Fibroblast of pulmonary artery (primary cell): Measurements from ENCODE around the gene PDE4D.
A peak's percentile ranks its signal among the peaks of the same experiment; 100 is the strongest.

Experiments used
- DNase-seq: peaks from one replicate; pipeline ENCODE4 v3.0.0-alpha.2; 2010; ENCODE audit warnings: low read depth
- H3K4me3 ChIP-seq: replicated peaks from 2 replicates; pipeline ENCODE4 v1.5.1; 2011; ENCODE audit warnings: low read depth, mild to moderate bottlenecking, control low read depth, low read length, moderate library complexity
- TF ChIP-seq, protein P1 (sequence below): IDR thresholded peaks from 2 replicates; pipeline ENCODE4 v1.5.1; 2011; ENCODE audit warnings: mild to moderate bottlenecking, control low read depth, low read length, inconsistent platforms; ENCODE audit errors: missing control alignments

Gene PDE4D

DNA sequence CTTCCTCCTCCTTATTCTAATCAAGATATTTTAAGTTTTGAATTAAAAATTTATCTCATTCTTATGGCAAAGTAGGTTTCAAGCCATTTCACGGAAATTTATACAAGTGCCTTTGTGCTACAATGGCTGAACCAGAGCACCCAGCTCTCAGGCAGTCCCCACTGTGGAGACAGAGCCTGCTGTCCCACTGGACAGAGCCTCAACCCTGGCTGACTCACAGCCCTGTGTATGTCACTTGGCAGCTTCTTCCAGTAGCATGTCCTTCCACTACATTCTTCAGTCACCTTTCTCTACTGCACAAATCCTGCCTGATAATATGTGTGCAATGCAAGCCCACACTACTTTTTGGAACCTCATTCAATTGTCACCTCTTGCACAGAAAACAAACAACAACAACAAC, 253.1 kb downstream of the PDE4D start:
- DNase-seq: peak; percentile 16
- H3K4me3 ChIP-seq: no peak overlapping the region
- TF ChIP-seq, protein P1, sequence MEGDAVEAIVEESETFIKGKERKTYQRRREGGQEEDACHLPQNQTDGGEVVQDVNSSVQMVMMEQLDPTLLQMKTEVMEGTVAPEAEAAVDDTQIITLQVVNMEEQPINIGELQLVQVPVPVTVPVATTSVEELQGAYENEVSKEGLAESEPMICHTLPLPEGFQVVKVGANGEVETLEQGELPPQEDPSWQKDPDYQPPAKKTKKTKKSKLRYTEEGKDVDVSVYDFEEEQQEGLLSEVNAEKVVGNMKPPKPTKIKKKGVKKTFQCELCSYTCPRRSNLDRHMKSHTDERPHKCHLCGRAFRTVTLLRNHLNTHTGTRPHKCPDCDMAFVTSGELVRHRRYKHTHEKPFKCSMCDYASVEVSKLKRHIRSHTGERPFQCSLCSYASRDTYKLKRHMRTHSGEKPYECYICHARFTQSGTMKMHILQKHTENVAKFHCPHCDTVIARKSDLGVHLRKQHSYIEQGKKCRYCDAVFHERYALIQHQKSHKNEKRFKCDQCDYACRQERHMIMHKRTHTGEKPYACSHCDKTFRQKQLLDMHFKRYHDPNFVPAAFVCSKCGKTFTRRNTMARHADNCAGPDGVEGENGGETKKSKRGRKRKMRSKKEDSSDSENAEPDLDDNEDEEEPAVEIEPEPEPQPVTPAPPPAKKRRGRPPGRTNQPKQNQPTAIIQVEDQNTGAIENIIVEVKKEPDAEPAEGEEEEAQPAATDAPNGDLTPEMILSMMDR: no peak

DNA sequence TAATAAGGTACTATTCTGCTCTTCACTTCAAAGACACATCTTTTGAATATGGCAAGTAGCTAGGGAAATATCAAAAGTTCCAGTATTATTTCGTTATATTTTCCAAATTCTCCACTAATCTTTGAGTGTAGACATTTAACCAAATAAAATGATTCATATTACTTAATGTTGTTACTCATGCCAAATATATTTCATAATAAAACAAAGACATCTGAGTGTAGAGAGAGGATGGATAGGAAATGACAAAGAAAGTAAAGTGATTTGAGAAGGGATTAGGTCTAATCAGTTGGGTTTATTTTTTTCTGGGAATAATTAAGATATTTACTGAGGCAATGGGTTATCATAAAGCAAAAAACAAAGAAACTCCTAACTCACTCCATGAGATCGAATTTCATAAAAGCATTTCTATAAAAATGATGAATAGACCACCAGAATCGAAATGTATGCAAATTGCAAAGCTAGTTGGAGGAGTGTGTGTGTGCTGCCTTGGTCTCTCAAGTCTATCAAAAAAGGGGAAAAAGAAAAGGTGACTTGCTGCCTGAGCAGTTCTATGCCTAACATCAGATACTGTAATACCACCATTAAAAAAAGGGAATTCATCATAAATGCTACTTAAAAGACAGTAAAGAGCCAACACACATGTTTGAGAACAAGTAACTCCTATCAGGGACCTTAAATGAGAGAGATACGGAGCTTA, 255.5 kb downstream of the PDE4D start:
- no peak overlapping the region for H3K4me3 ChIP-seq
- TF ChIP-seq, protein P1: no peak
- DNase-seq: peak; percentile 14

DNA sequence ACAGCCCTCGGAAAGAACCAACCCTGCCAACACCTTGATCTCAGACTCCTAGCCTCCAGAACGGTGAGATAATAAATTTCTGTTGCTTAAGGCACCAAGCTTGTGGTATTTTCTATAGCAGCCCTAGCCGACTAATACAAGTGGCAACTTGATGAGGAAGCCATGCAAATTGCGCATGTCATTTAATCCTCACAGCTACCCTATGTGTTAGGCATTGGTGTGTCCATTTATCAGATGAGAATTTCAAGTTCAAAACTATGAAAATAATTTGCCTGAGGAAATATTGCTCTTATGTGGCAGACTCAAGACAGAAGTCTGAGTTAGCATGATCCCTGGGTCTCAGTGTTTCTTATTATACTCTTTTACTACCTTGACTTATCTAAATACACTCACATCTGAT, 264.0 kb downstream of the PDE4D start:
- DNase-seq: no peak
- H3K4me3 ChIP-seq: no peak overlapping the region
- TF ChIP-seq, protein P1: no peak

DNA sequence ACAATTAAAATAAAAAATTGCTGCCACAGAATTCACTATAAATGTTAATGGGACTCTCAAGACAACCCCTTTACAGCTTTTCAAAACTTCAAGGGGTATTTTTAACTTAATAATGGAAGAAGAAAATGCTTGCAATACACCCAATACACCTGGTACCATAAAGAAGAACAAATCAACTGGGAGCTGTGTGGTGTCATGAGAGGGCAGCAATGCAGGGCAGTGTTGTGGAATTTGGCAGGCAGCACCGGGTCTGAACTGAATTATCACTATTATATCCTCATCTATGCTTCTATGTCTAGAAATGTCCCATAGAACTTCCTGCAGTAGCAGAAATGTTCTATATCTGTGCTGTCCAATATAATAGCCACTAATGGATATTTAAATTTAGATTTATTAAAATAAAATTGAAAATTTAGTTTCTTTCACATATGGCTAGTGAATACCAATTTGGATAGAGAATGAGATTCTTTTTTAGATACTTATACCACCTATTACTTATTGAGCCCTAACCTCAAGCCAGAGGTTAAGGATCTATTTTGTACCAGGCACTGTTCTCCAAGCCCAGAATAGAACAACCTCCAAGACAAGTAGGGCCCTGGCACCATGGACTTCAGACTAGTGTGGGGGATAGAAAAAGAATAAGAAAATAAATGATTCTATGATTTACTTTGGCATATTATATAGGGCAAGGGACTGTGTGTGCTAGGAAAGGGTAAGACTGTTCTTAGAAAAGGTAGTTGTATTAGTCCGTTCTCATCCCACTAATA, 265.3 kb downstream of the PDE4D start:
- DNase-seq: no peak
- no peak overlapping the region for H3K4me3 ChIP-seq
- TF ChIP-seq, protein P1: no peak

DNA sequence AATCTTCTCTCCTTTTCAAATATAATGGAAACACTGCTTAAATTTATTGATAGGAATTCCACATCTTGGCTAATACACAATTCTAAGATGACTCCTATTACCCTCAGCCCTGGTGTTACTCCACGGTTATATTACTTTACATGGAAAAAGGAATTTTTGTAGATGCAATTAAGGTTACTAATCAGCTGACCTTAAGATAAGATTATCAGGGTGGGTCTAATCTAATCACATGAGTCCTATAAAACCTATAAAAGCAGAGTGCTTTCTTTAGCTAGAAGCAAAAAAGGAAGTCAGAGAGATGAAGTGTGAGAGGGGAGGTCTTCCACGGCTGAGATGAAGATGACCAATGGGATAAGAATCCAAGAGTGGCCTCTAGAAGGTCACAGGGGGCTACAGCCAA, 268.6 kb downstream of the PDE4D start:
- no peak for DNase-seq
- no peak overlapping the region for H3K4me3 ChIP-seq
- TF ChIP-seq, protein P1: no peak

DNA sequence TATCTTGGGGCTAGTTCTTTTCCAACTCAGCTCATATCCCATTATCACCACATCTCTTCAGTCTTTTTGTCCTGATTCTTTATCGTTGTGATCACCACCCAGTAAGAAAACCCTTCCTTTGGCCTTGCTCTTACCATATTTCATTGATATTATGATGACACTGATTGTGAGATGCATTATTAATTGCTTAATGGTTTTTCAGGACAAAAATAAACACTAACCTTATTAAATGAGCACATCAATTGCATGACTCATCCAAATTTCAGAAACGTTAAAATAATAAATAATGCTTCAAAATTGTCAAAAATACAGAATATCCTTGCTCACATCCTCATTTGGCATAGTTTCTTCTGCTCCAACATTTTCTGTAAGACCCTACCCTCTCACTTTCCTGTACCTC, 270.7 kb downstream of the PDE4D start:
- TF ChIP-seq, protein P1: no peak
- no peak overlapping the region for H3K4me3 ChIP-seq
- no peak for DNase-seq
